Vagina (tissue), 2 donors: Measurements from ENCODE around the gene PMFBP1.

Experiments
- CTCF ChIP-seq, 3 experiments: fragments of 450-650 bp in 2 of 3; fragments of 200-600 bp in 1 of 3; sonication (generic) in 1 of 3; IDR thresholded peaks; one replicate each; pipeline ENCODE4 v1.5.1; 2017 to 2019; ENCODE audit warnings: antibody characterized with exemption in 3 of 3, mild to moderate bottlenecking in 2 of 3, moderate library complexity in 2 of 3
- POLR2A ChIP-seq, 2 donors: fragments of 450-650 bp; IDR thresholded peaks; one replicate each; pipeline ENCODE4 v1.6.1; 2017; ENCODE audit warnings: antibody characterized with exemption in 2 of 2, mild to moderate bottlenecking in 2 of 2, moderate library complexity in 2 of 2
- POLR2AphosphoS5 ChIP-seq, 2 donors: sonication (generic); formaldehyde crosslinking; IDR thresholded peaks; one replicate each; pipeline ENCODE4 v1.9.0; 2017; ENCODE audit warnings: antibody characterized with exemption in 2 of 2, mild to moderate bottlenecking in 2 of 2, low read depth in 1 of 2; ENCODE audit not compliant: insufficient read depth in 1 of 2

GRCh38 chr16:72109966-72110530 lies 61.9 kb downstream of the PMFBP1 start:
- TF ChIP-seq CTCF (IDR thresholded peaks at IDR 0.05) (no peak), POLR2A (IDR thresholded peaks at IDR 0.05) (no peak), POLR2AphosphoS5 (IDR thresholded peaks at IDR 0.05; ENCODE audit: insufficient read depth in 1 of 2, low read depth in 1 of 2) (no peak)
